CD14-positive monocyte (primary cell): ENCODE measurements around the gene SSTR5. TPM values are rescaled to one million over a fixed set of nuclear protein-coding genes. Genes with fewer than 3 reads are reported as not detected.
"Not testable (repeated sequence)": the region's sequence is repeated elsewhere in the genome, so short reads cannot be mapped to it uniquely, and the experiment has no call there.

Source experiments
- DNase-seq, 3 donors: peaks; one replicate each; pipeline ENCODE4 v3.0.0-alpha.2; 2011 to 2022
- H2AFZ ChIP-seq: 2 replicates; pipeline ENCODE4 v1.6.0; 2012; ENCODE audit warnings: mild to moderate bottlenecking, low read depth, low read length, inconsistent platforms; ENCODE audit not compliant: insufficient read depth, poor library complexity, severe bottlenecking
- H3K27ac ChIP-seq, 2 donors: 1 replicate in 1 of 2; 2 replicates in 1 of 2; pipeline ENCODE4 v1.5.1; 2012 to 2013; ENCODE audit warnings: low read length in 2 of 2, control low read depth in 1 of 2, inconsistent platforms in 1 of 2, low read depth in 1 of 2, mild to moderate bottlenecking in 1 of 2
- H3K27me3 ChIP-seq, 2 donors: one replicate each; pipeline versions ENCODE4 v1.6.0 to v1.6.1; 2011 to 2013; ENCODE audit warnings: low read length in 2 of 2; ENCODE audit not compliant: control insufficient read depth in 2 of 2, insufficient read depth in 2 of 2
- H3K36me3 ChIP-seq, 2 donors: replicated peaks in 1 of 2; 1 replicate in 1 of 2; 2 replicates in 1 of 2; pipeline versions ENCODE4 v1.5.1 to v1.6.1; 2012 to 2013; ENCODE audit warnings: low read length in 2 of 2, control low read depth in 1 of 2, inconsistent platforms in 1 of 2, mild to moderate bottlenecking in 1 of 2; ENCODE audit not compliant: insufficient read depth in 2 of 2, control insufficient read depth in 1 of 2
- H3K4me1 ChIP-seq, 2 donors: 1 replicate in 1 of 2; 2 replicates in 1 of 2; pipeline versions ENCODE4 v1.5.1 to v1.6.1; 2012 to 2013; ENCODE audit warnings: low read length in 2 of 2, control low read depth in 1 of 2, inconsistent platforms in 1 of 2, mild to moderate bottlenecking in 1 of 2, moderate library complexity in 1 of 2; ENCODE audit not compliant: insufficient read depth in 2 of 2, control insufficient read depth in 1 of 2
- H3K4me2 ChIP-seq: replicated peaks from 2 replicates; pipeline ENCODE3; 2012; ENCODE audit warnings: low read length, moderate library complexity, mild to moderate bottlenecking; ENCODE audit not compliant: poor library complexity, severe bottlenecking; ENCODE audit errors: extremely low read depth
- H3K4me3 ChIP-seq, 3 experiments: fragments of 200-600 bp in 1 of 3; sonication (generic) in 1 of 3; replicated peaks in 1 of 3; 1 replicate in 2 of 3; 2 replicates in 1 of 3; pipeline ENCODE4 v1.5.1; 2011 to 2013; ENCODE audit warnings: low read length in 3 of 3, mild to moderate bottlenecking in 3 of 3, control low read depth in 2 of 3, low read depth in 2 of 3, inconsistent platforms in 1 of 3, moderate library complexity in 1 of 3
- H3K79me2 ChIP-seq: 2 replicates; pipeline ENCODE4 v1.6.0; 2012; ENCODE audit warnings: mild to moderate bottlenecking, control low read depth, inconsistent platforms, low read length, moderate library complexity; ENCODE audit not compliant: insufficient read depth
- H3K9ac ChIP-seq: 2 replicates; pipeline ENCODE4 v1.6.0; 2017; ENCODE audit warnings: low read length, mild to moderate bottlenecking; ENCODE audit not compliant: insufficient read depth, poor library complexity, severe bottlenecking
- H3K9me3 ChIP-seq, 2 donors: replicated peaks in 1 of 2; 1 replicate in 1 of 2; 2 replicates in 1 of 2; pipeline versions ENCODE4 v1.5.1 to v1.6.1; 2012 to 2013; ENCODE audit warnings: low read length in 2 of 2, control low read depth in 1 of 2; ENCODE audit not compliant: control insufficient read depth in 1 of 2, insufficient read depth in 1 of 2
- H4K20me1 ChIP-seq: 2 replicates; pipeline ENCODE4 v1.6.0; 2012; ENCODE audit warnings: mild to moderate bottlenecking, low read length, control low read depth, moderate library complexity; ENCODE audit not compliant: insufficient read depth
- H3K27ac Mint-ChIP-seq, 7 donors: one replicate each; pipeline ENCODE4 v1.8.0; 2020; ENCODE audit warnings: mild to moderate bottlenecking in 7 of 7, mixed read lengths in 7 of 7, moderate library complexity in 6 of 7, inconsistent platforms in 2 of 7
- H3K27me3 Mint-ChIP-seq, 3 donors: one replicate each; pipeline ENCODE4 v1.8.0; 2021 to 2022; ENCODE audit warnings: low read depth in 3 of 3, mild to moderate bottlenecking in 3 of 3, mixed read lengths in 3 of 3, moderate library complexity in 3 of 3, inconsistent platforms in 1 of 3
- H3K36me3 Mint-ChIP-seq, 2 donors: one replicate each; pipeline ENCODE4 v1.8.0; 2020; ENCODE audit warnings: mixed read lengths in 2 of 2, inconsistent platforms in 1 of 2, mild to moderate bottlenecking in 1 of 2
- H3K4me1 Mint-ChIP-seq: one replicate; pipeline ENCODE4 v1.8.0; 2020; ENCODE audit warnings: mild to moderate bottlenecking, mixed read lengths
- H3K4me3 Mint-ChIP-seq, 2 donors: one replicate each; pipeline ENCODE4 v1.8.0; 2020; ENCODE audit warnings: mild to moderate bottlenecking in 2 of 2, mixed read lengths in 2 of 2, moderate library complexity in 1 of 2
- H3K9me3 Mint-ChIP-seq, 7 donors: one replicate each; pipeline ENCODE4 v1.8.0; 2020 to 2022; ENCODE audit warnings: mixed read lengths in 7 of 7, mild to moderate bottlenecking in 6 of 7, moderate library complexity in 6 of 7, inconsistent platforms in 2 of 7
- WGBS: methylation state at CpG from one replicate; pipeline ENCODE4 v1.1.5; 2013; ENCODE audit warnings: missing lambda C conversion rate; ENCODE audit not compliant: insufficient coverage; 5-methylcytosine and 5-hydroxymethylcytosine counted together
- intact Hi-C, 2 donors: fragments of 100-400 bp; cut with micrococcal nuclease; formaldehyde crosslinking; loops; one replicate each; pipeline versions ENCODE4 v1.15.0 to v1.15.1; 2023
- polyA plus RNA-seq, 3 donors: library from polyadenylated mRNA; depleted of rRNA in 1 of 3; unstranded in 2 of 3; stranded (reverse) in 1 of 3; fragments of 300-500 nt in 2 of 3; fragments of >200 nt in 1 of 3; fragmentation: Illumina TruSeq in 2 of 3; gene quantifications; 1 replicate in 2 of 3; 2 replicates in 1 of 3; pipeline ENCODE4 v1.2.3, GENCODE V29; 2012 to 2021
- TF ChIP-seq, protein P1 (sequence below): fragments of 200-600 bp; IDR thresholded peaks from one replicate; pipeline ENCODE4 v1.8.0; 2022; ENCODE audit warnings: antibody characterized with exemption, mild to moderate bottlenecking

The SSTR5 gene
- polyA plus RNA-seq, 3 donors = not detected

GRCh38 chr16:1084971-1085370, 12.4 kb downstream of the SSTR5 start:
- intact Hi-C loops = no loop called here
- Histone ChIP-seq H4K20me1 (no peaks in the 10 kb centered on the region), H3K79me2 (no peaks in the 10 kb centered on the region), H3K9me3 (peaks cover 23 to 44% of the 10 kb centered on the region in 2 donors), H3K4me1 (no peaks in the 10 kb centered on the region), H3K4me3 (no peak overlapping the region), H3K27ac (no peak overlapping the region), H3K9ac (no peak overlapping the region), H2AFZ (no peak overlapping the region), H3K27me3 (peaks cover 0 to 6% of the 10 kb centered on the region in 2 donors), H3K36me3 (no peaks in the 10 kb centered on the region), H3K4me2 (no peak overlapping the region)
- no peak overlapping the region for H3K27ac Mint-ChIP-seq
- TF ChIP-seq, protein P1, sequence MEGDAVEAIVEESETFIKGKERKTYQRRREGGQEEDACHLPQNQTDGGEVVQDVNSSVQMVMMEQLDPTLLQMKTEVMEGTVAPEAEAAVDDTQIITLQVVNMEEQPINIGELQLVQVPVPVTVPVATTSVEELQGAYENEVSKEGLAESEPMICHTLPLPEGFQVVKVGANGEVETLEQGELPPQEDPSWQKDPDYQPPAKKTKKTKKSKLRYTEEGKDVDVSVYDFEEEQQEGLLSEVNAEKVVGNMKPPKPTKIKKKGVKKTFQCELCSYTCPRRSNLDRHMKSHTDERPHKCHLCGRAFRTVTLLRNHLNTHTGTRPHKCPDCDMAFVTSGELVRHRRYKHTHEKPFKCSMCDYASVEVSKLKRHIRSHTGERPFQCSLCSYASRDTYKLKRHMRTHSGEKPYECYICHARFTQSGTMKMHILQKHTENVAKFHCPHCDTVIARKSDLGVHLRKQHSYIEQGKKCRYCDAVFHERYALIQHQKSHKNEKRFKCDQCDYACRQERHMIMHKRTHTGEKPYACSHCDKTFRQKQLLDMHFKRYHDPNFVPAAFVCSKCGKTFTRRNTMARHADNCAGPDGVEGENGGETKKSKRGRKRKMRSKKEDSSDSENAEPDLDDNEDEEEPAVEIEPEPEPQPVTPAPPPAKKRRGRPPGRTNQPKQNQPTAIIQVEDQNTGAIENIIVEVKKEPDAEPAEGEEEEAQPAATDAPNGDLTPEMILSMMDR = no peak
- H3K9me3 Mint-ChIP-seq = peaks cover 17 to 52% (median 39%) of the 10 kb centered on the region in 7 donors
- no peak for DNase-seq
- no peaks in the 10 kb centered on the region for H3K4me1 Mint-ChIP-seq
- no peak overlapping the region for H3K4me3 Mint-ChIP-seq
- H3K36me3 Mint-ChIP-seq = no peaks in the 10 kb centered on the region
- H3K27me3 Mint-ChIP-seq = peaks cover 3 to 42% (median 7%) of the 10 kb centered on the region in 3 donors
- 100% methylated on average over 4 of the region's 6 CpGs for WGBS

GRCh38 chr16:1086443-1086842, 13.9 kb downstream of the SSTR5 start:
- H4K20me1 ChIP-seq, H3K79me2 ChIP-seq, H3K4me2 ChIP-seq, H3K27ac ChIP-seq, H3K4me1 ChIP-seq, H3K36me3 Mint-ChIP-seq, H3K9ac ChIP-seq, DNase-seq, H2AFZ ChIP-seq, H3K4me1 Mint-ChIP-seq, intact Hi-C loops, H3K4me3 Mint-ChIP-seq, H3K4me3 ChIP-seq, H3K27ac Mint-ChIP-seq, H3K36me3 ChIP-seq: not testable (repeated sequence)
- H3K27me3 ChIP-seq = peaks cover 0 to 15% of the 10 kb centered on the region in 2 donors
- peaks cover 23 to 44% of the 10 kb centered on the region in 2 donors for H3K9me3 ChIP-seq
- H3K9me3 Mint-ChIP-seq = peaks cover 17 to 55% (median 39%) of the 10 kb centered on the region in 7 donors
- peaks cover 5 to 40% (median 9%) of the 10 kb centered on the region in 3 donors for H3K27me3 Mint-ChIP-seq
- WGBS = 93% methylated on average over 2 of the region's 10 CpGs
